ENCODE results near the gene NCOA1. TPM values are rescaled to one million over a fixed set of nuclear protein-coding genes. Genes with fewer than 3 reads are reported as not detected.

The NCOA1 gene
- total and polyA plus RNA-seq, 2 of the 4 experiments (the other 2 are of a cell fraction): 6.7 to 11.3 TPM

DNA sequence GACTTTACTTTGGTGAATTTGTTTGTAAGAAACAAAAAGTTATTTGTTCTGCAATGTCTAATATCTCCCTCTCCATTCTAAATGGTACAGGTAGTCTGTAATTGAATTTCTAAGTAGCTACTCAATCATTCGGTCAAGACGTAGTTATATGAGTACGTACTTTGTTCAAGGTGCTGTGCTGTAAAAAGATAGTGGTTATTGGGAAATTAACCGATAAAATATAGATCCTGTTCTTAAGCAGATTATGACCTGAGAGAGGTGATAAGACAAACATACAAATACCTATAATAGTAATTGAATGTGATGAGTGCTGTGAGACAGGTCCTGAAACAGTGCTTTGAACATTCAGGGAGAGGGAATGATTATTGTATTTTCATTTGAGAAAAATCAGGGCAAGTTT, 7.1 kb downstream of the NCOA1 start:
- H3K27me3 ChIP-seq (ENCODE audit: control insufficient read depth, insufficient read depth, low read length): no peaks in the 10 kb centered on the region
- no peak overlapping the region for H2BK5ac ChIP-seq (ENCODE audit: low read depth, low read length, poor library complexity, severe bottlenecking)
- no peak overlapping the region for H3K27ac ChIP-seq (ENCODE audit: insufficient read depth, low read length)
- no peak overlapping the region for H3K14ac ChIP-seq (replicated peaks; ENCODE audit: low read depth, low read length)
- no peak for TF ChIP-seq RCOR1 (IDR thresholded peaks at IDR 0.05; ENCODE audit: insufficient replicate concordance, low read length)
- no peak for TF ChIP-seq MXI1 (IDR thresholded peaks at IDR 0.05; ENCODE audit: borderline replicate concordance, low read depth, low read length)
- no peak for TF ChIP-seq MAZ (IDR thresholded peaks at IDR 0.05; ENCODE audit: borderline replicate concordance, low read depth, low read length)
- no peak for TF ChIP-seq POLR2A (IDR thresholded peaks at IDR 0.05; ENCODE audit: low read depth, low read length)
- TF ChIP-seq RAD21 (IDR thresholded peaks at IDR 0.05; ENCODE audit: low read length): no peak
- TF ChIP-seq NFE2L2 (IDR thresholded peaks at IDR 0.05; ENCODE audit: low read depth, low read length): no peak
- TF ChIP-seq, protein P1, sequence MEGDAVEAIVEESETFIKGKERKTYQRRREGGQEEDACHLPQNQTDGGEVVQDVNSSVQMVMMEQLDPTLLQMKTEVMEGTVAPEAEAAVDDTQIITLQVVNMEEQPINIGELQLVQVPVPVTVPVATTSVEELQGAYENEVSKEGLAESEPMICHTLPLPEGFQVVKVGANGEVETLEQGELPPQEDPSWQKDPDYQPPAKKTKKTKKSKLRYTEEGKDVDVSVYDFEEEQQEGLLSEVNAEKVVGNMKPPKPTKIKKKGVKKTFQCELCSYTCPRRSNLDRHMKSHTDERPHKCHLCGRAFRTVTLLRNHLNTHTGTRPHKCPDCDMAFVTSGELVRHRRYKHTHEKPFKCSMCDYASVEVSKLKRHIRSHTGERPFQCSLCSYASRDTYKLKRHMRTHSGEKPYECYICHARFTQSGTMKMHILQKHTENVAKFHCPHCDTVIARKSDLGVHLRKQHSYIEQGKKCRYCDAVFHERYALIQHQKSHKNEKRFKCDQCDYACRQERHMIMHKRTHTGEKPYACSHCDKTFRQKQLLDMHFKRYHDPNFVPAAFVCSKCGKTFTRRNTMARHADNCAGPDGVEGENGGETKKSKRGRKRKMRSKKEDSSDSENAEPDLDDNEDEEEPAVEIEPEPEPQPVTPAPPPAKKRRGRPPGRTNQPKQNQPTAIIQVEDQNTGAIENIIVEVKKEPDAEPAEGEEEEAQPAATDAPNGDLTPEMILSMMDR (conservative IDR thresholded peaks at IDR 0.05; ENCODE audit: low read depth, low read length): no peak
- no peak for TF ChIP-seq CHD1 (IDR thresholded peaks at IDR 0.05; ENCODE audit: low read depth, low read length)
- TF ChIP-seq, protein P2, sequence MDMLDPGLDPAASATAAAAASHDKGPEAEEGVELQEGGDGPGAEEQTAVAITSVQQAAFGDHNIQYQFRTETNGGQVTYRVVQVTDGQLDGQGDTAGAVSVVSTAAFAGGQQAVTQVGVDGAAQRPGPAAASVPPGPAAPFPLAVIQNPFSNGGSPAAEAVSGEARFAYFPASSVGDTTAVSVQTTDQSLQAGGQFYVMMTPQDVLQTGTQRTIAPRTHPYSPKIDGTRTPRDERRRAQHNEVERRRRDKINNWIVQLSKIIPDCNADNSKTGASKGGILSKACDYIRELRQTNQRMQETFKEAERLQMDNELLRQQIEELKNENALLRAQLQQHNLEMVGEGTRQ (IDR thresholded peaks at IDR 0.05; ENCODE audit: low read depth, low read length): no peak
- no peak for TF ChIP-seq RFX5 (IDR thresholded peaks at IDR 0.05; ENCODE audit: low read depth, low read length)
- no peak for TF ChIP-seq MAFK (IDR thresholded peaks at IDR 0.05; ENCODE audit: low read depth, low read length)
- no peak for TF ChIP-seq FOS (IDR thresholded peaks at IDR 0.05; ENCODE audit: low read depth, low read length)
- TF ChIP-seq SMC3 (IDR thresholded peaks at IDR 0.05; ENCODE audit: low read depth, low read length): no peak
- TF ChIP-seq BHLHE40 (IDR thresholded peaks at IDR 0.05; ENCODE audit: low read depth, low read length): no peak
- no peak overlapping the region for H4K5ac ChIP-seq (ENCODE audit: low read depth, low read length)
- no peak overlapping the region for H3K9ac ChIP-seq (ENCODE audit: low read depth, low read length)
- no peak overlapping the region for H2BK15ac ChIP-seq (ENCODE audit: low read depth, low read length)
- intact Hi-C loops (cut with micrococcal nuclease): no loop called here
- no peak overlapping the region for H4K8ac ChIP-seq (ENCODE audit: low read depth in 2 of 2, low read length in 2 of 2)
- no peak overlapping the region for H3K56ac ChIP-seq (ENCODE audit: extremely low read depth, insufficient read depth, low read length)
- DNase-seq: no peak
- no peak overlapping the region for H3K4ac ChIP-seq (ENCODE audit: low read depth, low read length)
- H3K9me3 ChIP-seq (ENCODE audit: control insufficient read depth, insufficient read depth, low read length): no peaks in the 10 kb centered on the region
- H3K4me2 ChIP-seq (ENCODE audit: low read depth, low read length): no peak overlapping the region
- peaks cover 29 to 30% of the 10 kb centered on the region in 2 experiments for H3K79me1 ChIP-seq (ENCODE audit: low read depth in 1 of 2, low read length in 2 of 2)
- WGBS, 2 experiments (ENCODE audit: extremely low coverage in 2 of 2, insufficient read length in 1 of 2): no CpG with 5 or more reads among the region's 4 CpGs
- ATAC-seq (ENCODE audit: low read depth): no peak
- no peak overlapping the region for H2AFZ ChIP-seq (replicated peaks; ENCODE audit: low read length, poor library complexity)
- H3K36me3 ChIP-seq (ENCODE audit: control insufficient read depth, insufficient read depth, low read length): no peaks in the 10 kb centered on the region
- no peak overlapping the region for H3K18ac ChIP-seq (ENCODE audit: low read depth, low read length)
- no peak overlapping the region for H2AK9ac ChIP-seq (replicated peaks; ENCODE audit: low read depth, low read length, poor library complexity)
- no peaks in the 10 kb centered on the region for H3K9me1 ChIP-seq (ENCODE audit: insufficient read depth, low read length)
- peaks cover 14% of the 10 kb centered on the region; the same call in 1 of the 2 replicates for H4K20me1 ChIP-seq (ENCODE audit: insufficient read depth, low read length)
- no peak overlapping the region for H2BK120ac ChIP-seq (ENCODE audit: low read depth, low read length)
- no peak overlapping the region for H3K4me3 ChIP-seq (ENCODE audit: insufficient read depth, low read depth, low read length)
- POLR2A ChIA-PET (ENCODE audit: unreplicated experiment): no interaction called here
- in situ Hi-C loops (cut with MboI; ENCODE audit: low sequenced_read_pairs): no loop called here
- H2AK5ac ChIP-seq (ENCODE audit: low read depth, low read length): no peak overlapping the region
- no peak overlapping the region for H2BK20ac ChIP-seq (ENCODE audit: low read depth, low read length)
- CTCF ChIA-PET: interaction anchor here (1.3 kb wide), 1 partner anchor 8 kb away, joined by 5 read pairs; no protein-coding TSS in a partner anchor
- BruUV-seq (replicated peaks): no TSS peak
- 0 out of 2 replicates have a peak, but pooled peaks cover 2% of the 10 kb centered on the region for H3K4me1 ChIP-seq (ENCODE audit: control insufficient read depth, insufficient read depth, low read length)
- H4K91ac ChIP-seq (ENCODE audit: insufficient read depth, low read depth, low read length): no peak overlapping the region
- dilution Hi-C loops (cut with HindIII; ENCODE audit: low sequenced_read_pairs, unreplicated experiment): no loop called here
- H3K23ac ChIP-seq (ENCODE audit: low read depth, low read length): no peak overlapping the region

All from IMR-90 (cell line).